Measurements from ENCODE around the gene CTCFL. TPM values are rescaled to one million over a fixed set of nuclear protein-coding genes. Genes with fewer than 3 reads are reported as not detected.

Gene CTCFL
- total RNA-seq, 4 donors from 2014 or later = 0.13 to 0.46 TPM; not detected in 2

GRCh38 chr20:57448764-57449354, 76.1 kb downstream of the CTCFL start:
- Histone ChIP-seq H3K9me3 (no peaks in the 10 kb centered on the region), H3K27ac (no peak overlapping the region), H3K4me1 (no peaks in the 10 kb centered on the region), H3K27me3 (no peaks in the 10 kb centered on the region), H3K4me3 (replicated peaks in 1 of 3) (no peak overlapping the region), H3K36me3 (no peaks in the 10 kb centered on the region)
- 91% methylated on average over 9 of the region's 9 CpGs for WGBS, 2 donors
- intact Hi-C loops (cut with DNase I) = no loop called here
- DNase-seq = no peak
- TF ChIP-seq CTCF (IDR thresholded peaks at IDR 0.05) = no peak
- TF ChIP-seq POLR2A (IDR thresholded peaks at IDR 0.05) = no peak

Other genes with a start within 250 kb of the CTCFL start
- not detected for gene SPO11, start 195.3 kb downstream of the CTCFL start, total RNA-seq
- 10 to 100 TPM; 17.5 to 26.4 (median 22.3) TPM for gene RAE1, start 173.9 kb downstream of the CTCFL start, total RNA-seq
- 10 to 100 TPM; 11.0 to 16.0 (median 12.0) TPM for gene RBM38, start 133.7 kb downstream of the CTCFL start, total RNA-seq
- gene PCK1, start 36.0 kb upstream of the CTCFL start, total RNA-seq = 1 to 10 TPM in 3 of 4 donors, under 1 TPM in 1; 0.56 to 3.4 (median 2.2) TPM
- gene ZBP1, start 95.3 kb upstream of the CTCFL start, total RNA-seq = 1 to 10 TPM in 1 of 4 donors, under 1 TPM in 2, not detected in 1; 0.33 to 1.5 (median 0.34) TPM
- gene PMEPA1, start 184.9 kb upstream of the CTCFL start, total RNA-seq = 10 to 100 TPM in 1 of 4 donors, 1 to 10 TPM in 3; 6.5 to 12.6 (median 8.3) TPM